HepG2 (cell line): ENCODE measurements around the gene MRPL42. TPM values are rescaled to one million over a fixed set of nuclear protein-coding genes. Genes with fewer than 3 reads are reported as not detected.
A peak's percentile ranks its signal among the peaks of the same experiment; 100 is the strongest.

ENCODE experiments used
- ARHGAP35 ChIP-seq: sonication (generic); formaldehyde crosslinking; IDR thresholded peaks from 2 replicates; pipeline ENCODE4 v1.9.0; 2022; ENCODE audit warnings: mild to moderate bottlenecking, inconsistent platforms, moderate library complexity, missing genetic modification reagents, borderline replicate concordance
- CHCHD3 ChIP-seq: sonication (generic); formaldehyde crosslinking; IDR thresholded peaks from 2 replicates; pipeline ENCODE4 v1.8.0; 2022; ENCODE audit warnings: mild to moderate bottlenecking, missing genetic modification reagents, moderate library complexity
- CHD4 ChIP-seq: fragments of 200-600 bp; sonication (generic); IDR thresholded peaks from 2 replicates; pipeline ENCODE4 v1.7.0; 2017; ENCODE audit warnings: mild to moderate bottlenecking, low read length, borderline replicate concordance
- CREM ChIP-seq, 2 experiments: sonication (generic) in 1 of 2; formaldehyde crosslinking in 1 of 2; IDR thresholded peaks; 2 replicates each; pipeline versions ENCODE4 v1.4.0 to v1.6.1; 2016 to 2020; ENCODE audit warnings: antibody characterized with exemption in 1 of 2, mild to moderate bottlenecking in 1 of 2, missing genetic modification reagents in 1 of 2
- HMGXB4 ChIP-seq, 2 experiments: sonication (generic) in 1 of 2; formaldehyde crosslinking in 1 of 2; IDR thresholded peaks; 2 replicates each; pipeline versions ENCODE4 v1.4.0 to v1.6.1; 2018 to 2020; ENCODE audit warnings: missing genetic modification reagents in 2 of 2, borderline replicate concordance in 1 of 2, low read depth in 1 of 2, mild to moderate bottlenecking in 1 of 2, missing biosample characterization in 1 of 2
- HNF1B ChIP-seq: sonication (generic); formaldehyde crosslinking; IDR thresholded peaks from 2 replicates; pipeline ENCODE4 v1.5.1; 2020; ENCODE audit warnings: mild to moderate bottlenecking, moderate library complexity, missing genetic modification reagents
- MBNL3 ChIP-seq: fragments of 250-450 bp; sonication (Bioruptor Pico); conservative IDR thresholded peaks from 2 replicates; pipeline ENCODE4 v1.8.0; 2022; ENCODE audit warnings: mild to moderate bottlenecking, inconsistent platforms
- ONECUT2 ChIP-seq: sonication (generic); formaldehyde crosslinking; IDR thresholded peaks from 2 replicates; pipeline ENCODE4 v1.4.0; 2020; ENCODE audit warnings: missing genetic modification reagents
- SMAD1 ChIP-seq: sonication (generic); formaldehyde crosslinking; IDR thresholded peaks from 2 replicates; pipeline ENCODE4 v1.4.0; 2020; ENCODE audit warnings: missing genetic modification reagents, low read depth, mild to moderate bottlenecking, borderline replicate concordance
- TARDBP ChIP-seq: sonication (generic); formaldehyde crosslinking; IDR thresholded peaks from 2 replicates; pipeline ENCODE4 v1.8.0; 2022; ENCODE audit warnings: mild to moderate bottlenecking, missing genetic modification reagents
- TBL1XR1 ChIP-seq: fragments of 150-350 bp; IDR thresholded peaks from 2 replicates; pipeline ENCODE4 v1.6.1; 2014; ENCODE audit warnings: borderline replicate concordance, low read length; ENCODE audit not compliant: partially characterized antibody
- U2AF2 ChIP-seq: fragments of 200-400 bp; formaldehyde crosslinking; IDR thresholded peaks from 2 replicates; pipeline ENCODE4 v1.6.1; 2017; ENCODE audit warnings: low read depth, mild to moderate bottlenecking, low read length
- ZNF343 ChIP-seq: sonication (generic); formaldehyde crosslinking; IDR thresholded peaks from 2 replicates; pipeline ENCODE4 v1.4.0; 2020; ENCODE audit warnings: mild to moderate bottlenecking, missing genetic modification reagents
- ZNF576 ChIP-seq: sonication (generic); formaldehyde crosslinking; IDR thresholded peaks from 2 replicates; pipeline ENCODE4 v1.4.0; 2020; ENCODE audit warnings: mild to moderate bottlenecking, missing genetic modification reagents
- ZNF672 ChIP-seq: sonication (generic); formaldehyde crosslinking; IDR thresholded peaks from 2 replicates; pipeline ENCODE4 v1.8.1; 2022; ENCODE audit warnings: missing genetic modification reagents
- polyA plus RNA-seq, 8 experiments: library from polyadenylated mRNA; depleted of rRNA in 3 of 8; stranded (reverse) in 7 of 8; unstranded in 1 of 8; fragments of >200 nt; fragmentation: Illumina TruSeq in 4 of 8; extraction: Trizol in 4 of 8; gene quantifications; 2 replicates each; pipeline versions ENCODE4 v1.2.1 to v1.2.3, GENCODE V29; 2011 to 2016; ENCODE audit warnings: low read depth in 4 of 8, missing spikeins in 1 of 8, mixed read lengths in 1 of 8; ENCODE audit not compliant: insufficient read depth in 1 of 8
- total RNA-seq, 5 experiments: library from RNA; depleted of rRNA; stranded (reverse); fragments of >200 nt; fragmentation: Illumina TruSeq; extraction: Trizol; gene quantifications; 2 replicates each; pipeline ENCODE4 v1.2.3, GENCODE V29; 2016; ENCODE audit warnings: low read depth in 1 of 5
- TF ChIP-seq, protein P1 (sequence below): sonication (generic); formaldehyde crosslinking; IDR thresholded peaks from 2 replicates; pipeline ENCODE4 v1.4.0; 2020; ENCODE audit warnings: missing genetic modification reagents
- TF ChIP-seq, protein P2 (sequence below), 2 experiments: sonication (generic) in 1 of 2; formaldehyde crosslinking in 1 of 2; IDR thresholded peaks; 2 replicates each; pipeline versions ENCODE4 v1.5.1 to v1.6.1; 2011 to 2020; ENCODE audit warnings: borderline replicate concordance in 1 of 2, low read depth in 1 of 2, low read length in 1 of 2, mild to moderate bottlenecking in 1 of 2, missing genetic modification reagents in 1 of 2, moderate library complexity in 1 of 2
- TF ChIP-seq, protein P3 (sequence below): sonication (generic); formaldehyde crosslinking; IDR thresholded peaks from 2 replicates; pipeline ENCODE4 v1.4.0; 2020; ENCODE audit warnings: missing genetic modification reagents, borderline replicate concordance

The MRPL42 gene
- total and polyA plus RNA-seq, 2 of the 13 experiments (the other 11 are each of a cell fraction or from before 2014, with no cell fraction given): 93.3 to 148 TPM

- TF ChIP-seq, protein P1, sequence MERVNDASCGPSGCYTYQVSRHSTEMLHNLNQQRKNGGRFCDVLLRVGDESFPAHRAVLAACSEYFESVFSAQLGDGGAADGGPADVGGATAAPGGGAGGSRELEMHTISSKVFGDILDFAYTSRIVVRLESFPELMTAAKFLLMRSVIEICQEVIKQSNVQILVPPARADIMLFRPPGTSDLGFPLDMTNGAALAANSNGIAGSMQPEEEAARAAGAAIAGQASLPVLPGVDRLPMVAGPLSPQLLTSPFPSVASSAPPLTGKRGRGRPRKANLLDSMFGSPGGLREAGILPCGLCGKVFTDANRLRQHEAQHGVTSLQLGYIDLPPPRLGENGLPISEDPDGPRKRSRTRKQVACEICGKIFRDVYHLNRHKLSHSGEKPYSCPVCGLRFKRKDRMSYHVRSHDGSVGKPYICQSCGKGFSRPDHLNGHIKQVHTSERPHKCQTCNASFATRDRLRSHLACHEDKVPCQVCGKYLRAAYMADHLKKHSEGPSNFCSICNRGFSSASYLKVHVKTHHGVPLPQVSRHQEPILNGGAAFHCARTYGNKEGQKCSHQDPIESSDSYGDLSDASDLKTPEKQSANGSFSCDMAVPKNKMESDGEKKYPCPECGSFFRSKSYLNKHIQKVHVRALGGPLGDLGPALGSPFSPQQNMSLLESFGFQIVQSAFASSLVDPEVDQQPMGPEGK (CRISPR knock-in tag): 0 out of 2 replicates have a peak, but pooled peaks have one; percentile 17
- TF ChIP-seq CHCHD3 (CRISPR knock-in tag): no peak
- no peak for TF ChIP-seq ZNF672
- peak; percentile 83; the same call in 1 of the 2 replicates for TF ChIP-seq ARHGAP35 (CRISPR knock-in tag)
- peak; percentile 99 for TF ChIP-seq HMGXB4 (CRISPR knock-in tag; IDR thresholded peaks at IDR 0.05; ENCODE audit: borderline replicate concordance in 1 of 2, low read depth in 1 of 2)
- TF ChIP-seq CHD4: peak; percentile 54; the same call in 1 of the 2 replicates
- no peak for TF ChIP-seq SMAD1 (CRISPR knock-in tag)
- TF ChIP-seq, protein P2, sequence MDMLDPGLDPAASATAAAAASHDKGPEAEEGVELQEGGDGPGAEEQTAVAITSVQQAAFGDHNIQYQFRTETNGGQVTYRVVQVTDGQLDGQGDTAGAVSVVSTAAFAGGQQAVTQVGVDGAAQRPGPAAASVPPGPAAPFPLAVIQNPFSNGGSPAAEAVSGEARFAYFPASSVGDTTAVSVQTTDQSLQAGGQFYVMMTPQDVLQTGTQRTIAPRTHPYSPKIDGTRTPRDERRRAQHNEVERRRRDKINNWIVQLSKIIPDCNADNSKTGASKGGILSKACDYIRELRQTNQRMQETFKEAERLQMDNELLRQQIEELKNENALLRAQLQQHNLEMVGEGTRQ (IDR thresholded peaks at IDR 0.05; ENCODE audit: low read depth, low read length): no peak
- TF ChIP-seq, protein P2 (CRISPR knock-in tag; IDR thresholded peaks at IDR 0.05; ENCODE audit: borderline replicate concordance): no peak
- no peak for TF ChIP-seq ONECUT2 (CRISPR knock-in tag)
- peak; percentile 76 for TF ChIP-seq TARDBP (CRISPR knock-in tag)
- TF ChIP-seq ZNF343 (CRISPR knock-in tag): no peak
- TF ChIP-seq MBNL3 (CRISPR knock-in tag): no peak
- TF ChIP-seq ZNF576 (CRISPR knock-in tag): no peak
- TF ChIP-seq CREM (IDR thresholded peaks at IDR 0.05): peak; percentile 85
- no peak for TF ChIP-seq CREM (CRISPR knock-in tag; IDR thresholded peaks at IDR 0.05)
- TF ChIP-seq, protein P3, sequence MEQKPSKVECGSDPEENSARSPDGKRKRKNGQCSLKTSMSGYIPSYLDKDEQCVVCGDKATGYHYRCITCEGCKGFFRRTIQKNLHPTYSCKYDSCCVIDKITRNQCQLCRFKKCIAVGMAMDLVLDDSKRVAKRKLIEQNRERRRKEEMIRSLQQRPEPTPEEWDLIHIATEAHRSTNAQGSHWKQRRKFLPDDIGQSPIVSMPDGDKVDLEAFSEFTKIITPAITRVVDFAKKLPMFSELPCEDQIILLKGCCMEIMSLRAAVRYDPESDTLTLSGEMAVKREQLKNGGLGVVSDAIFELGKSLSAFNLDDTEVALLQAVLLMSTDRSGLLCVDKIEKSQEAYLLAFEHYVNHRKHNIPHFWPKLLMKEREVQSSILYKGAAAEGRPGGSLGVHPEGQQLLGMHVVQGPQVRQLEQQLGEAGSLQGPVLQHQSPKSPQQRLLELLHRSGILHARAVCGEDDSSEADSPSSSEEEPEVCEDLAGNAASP (CRISPR knock-in tag): peak; percentile 75
- no peak for TF ChIP-seq TBL1XR1
- no peak for TF ChIP-seq U2AF2
- TF ChIP-seq HNF1B (CRISPR knock-in tag): peak; percentile 74
These were observed at the start of gene MRPL42 (continued) for GRCh38 chr12:93467351-93468007.
